Subcutaneous adipose tissue (tissue), 4 donors: Measurements from ENCODE around the gene SLC16A8. TPM values are rescaled to one million over a fixed set of nuclear protein-coding genes. Genes with fewer than 3 reads are reported as not detected.

ENCODE experiments used
- total RNA-seq, 4 donors: library from RNA; depleted of rRNA; stranded (reverse); fragments of >200 nt; gene quantifications; one replicate each; pipeline ENCODE4 v1.1.0, GENCODE V29; 2016
- TF ChIP-seq, protein P1 (sequence below): fragments of 450-650 bp; IDR thresholded peaks from one replicate; pipeline ENCODE4 v1.5.1; 2016; ENCODE audit warnings: low read depth, mild to moderate bottlenecking, control low read depth, antibody characterized with exemption, moderate library complexity

The SLC16A8 gene
- total RNA-seq, 4 donors from 2014 or later = 0.17 to 0.66 TPM; not detected in 2

DNA sequence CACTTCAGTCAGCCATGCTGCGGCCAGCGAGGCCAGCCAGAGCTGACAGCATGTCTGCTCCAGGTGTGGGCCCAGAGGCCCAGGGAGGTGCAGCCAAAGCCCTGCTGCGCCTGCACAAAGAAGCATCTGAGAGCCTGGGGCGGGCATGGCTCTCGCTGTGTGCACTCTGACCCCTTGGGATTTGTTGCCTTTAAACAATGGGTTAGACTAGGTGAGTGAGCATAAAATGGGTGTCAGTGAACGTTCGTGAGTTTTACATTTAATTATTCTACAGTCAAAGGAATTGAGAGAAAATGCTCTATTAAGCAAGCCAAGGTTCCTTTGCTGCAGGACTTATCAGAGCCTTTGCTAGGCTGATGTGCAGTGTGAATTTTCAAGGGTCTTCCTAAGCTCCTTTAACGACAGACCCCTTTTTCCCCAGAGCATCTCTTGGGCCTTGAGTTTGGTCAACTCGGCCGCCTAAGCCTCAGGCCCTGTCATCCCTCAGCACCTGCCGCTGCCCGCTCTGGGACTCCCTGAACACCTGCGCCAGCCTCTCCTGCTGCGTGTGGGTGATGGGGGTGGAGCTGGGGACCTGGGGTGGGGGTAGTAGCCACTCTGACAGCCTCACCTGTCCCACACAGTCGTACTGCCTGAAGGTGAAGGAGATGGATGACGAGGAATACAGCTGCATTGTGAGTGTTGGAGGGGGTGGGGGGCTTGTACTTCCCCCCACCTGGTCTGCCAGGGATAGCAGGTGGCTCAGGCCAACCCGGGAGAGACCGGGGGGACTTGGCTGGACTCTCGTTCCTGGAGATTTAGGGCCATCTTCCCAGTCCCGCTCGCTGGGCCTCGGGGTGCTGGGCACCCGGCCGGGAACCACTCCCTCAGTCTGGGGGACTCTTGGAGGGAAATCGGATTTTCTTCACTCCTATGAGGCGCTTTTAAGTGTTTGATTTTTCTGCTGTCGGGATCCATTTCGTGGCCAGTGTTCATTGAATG is 10.5 kb downstream of the SLC16A8 start:
- TF ChIP-seq, protein P1, sequence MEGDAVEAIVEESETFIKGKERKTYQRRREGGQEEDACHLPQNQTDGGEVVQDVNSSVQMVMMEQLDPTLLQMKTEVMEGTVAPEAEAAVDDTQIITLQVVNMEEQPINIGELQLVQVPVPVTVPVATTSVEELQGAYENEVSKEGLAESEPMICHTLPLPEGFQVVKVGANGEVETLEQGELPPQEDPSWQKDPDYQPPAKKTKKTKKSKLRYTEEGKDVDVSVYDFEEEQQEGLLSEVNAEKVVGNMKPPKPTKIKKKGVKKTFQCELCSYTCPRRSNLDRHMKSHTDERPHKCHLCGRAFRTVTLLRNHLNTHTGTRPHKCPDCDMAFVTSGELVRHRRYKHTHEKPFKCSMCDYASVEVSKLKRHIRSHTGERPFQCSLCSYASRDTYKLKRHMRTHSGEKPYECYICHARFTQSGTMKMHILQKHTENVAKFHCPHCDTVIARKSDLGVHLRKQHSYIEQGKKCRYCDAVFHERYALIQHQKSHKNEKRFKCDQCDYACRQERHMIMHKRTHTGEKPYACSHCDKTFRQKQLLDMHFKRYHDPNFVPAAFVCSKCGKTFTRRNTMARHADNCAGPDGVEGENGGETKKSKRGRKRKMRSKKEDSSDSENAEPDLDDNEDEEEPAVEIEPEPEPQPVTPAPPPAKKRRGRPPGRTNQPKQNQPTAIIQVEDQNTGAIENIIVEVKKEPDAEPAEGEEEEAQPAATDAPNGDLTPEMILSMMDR = no peak

DNA sequence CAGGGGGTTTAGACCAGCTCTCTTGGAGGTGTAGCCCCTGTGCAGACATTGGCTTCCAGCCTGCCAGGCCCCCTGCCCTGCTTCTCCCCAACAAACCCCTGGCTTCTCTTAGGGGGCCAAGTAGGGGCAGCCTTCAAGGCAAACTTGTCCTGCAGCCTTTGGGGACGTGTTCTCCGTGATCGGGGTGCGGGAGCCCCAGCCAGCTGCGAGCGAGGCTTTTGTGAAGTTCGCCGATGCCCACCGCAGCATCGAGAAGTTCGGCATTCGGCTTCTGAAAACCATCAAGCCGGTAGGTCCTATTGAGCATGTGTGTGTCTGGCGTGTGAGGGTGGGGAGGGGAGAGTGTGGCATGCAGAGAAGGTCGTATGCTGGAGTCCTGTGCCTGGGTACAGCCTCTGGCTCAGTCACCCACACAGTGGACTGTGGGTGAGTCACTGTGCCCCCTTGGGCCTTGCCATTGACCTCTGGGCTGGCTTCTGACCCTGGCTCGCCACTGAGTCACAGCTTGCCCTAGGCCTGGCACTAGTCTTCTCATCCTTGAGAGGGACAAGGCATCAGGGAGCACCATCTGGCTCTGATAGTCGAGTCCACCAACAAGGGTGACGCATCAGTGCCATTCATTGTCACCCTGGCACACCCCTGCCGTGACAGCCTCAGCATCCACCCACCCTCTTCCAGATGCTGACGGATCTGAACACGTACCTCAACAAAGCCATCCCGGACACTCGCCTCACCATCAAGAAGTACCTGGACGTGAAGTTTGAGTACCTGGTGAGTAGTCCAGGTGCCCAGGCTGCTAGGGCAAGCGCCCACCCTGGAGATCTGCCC is 11.4 kb downstream of the SLC16A8 start:
- TF ChIP-seq, protein P1 = no peak

DNA sequence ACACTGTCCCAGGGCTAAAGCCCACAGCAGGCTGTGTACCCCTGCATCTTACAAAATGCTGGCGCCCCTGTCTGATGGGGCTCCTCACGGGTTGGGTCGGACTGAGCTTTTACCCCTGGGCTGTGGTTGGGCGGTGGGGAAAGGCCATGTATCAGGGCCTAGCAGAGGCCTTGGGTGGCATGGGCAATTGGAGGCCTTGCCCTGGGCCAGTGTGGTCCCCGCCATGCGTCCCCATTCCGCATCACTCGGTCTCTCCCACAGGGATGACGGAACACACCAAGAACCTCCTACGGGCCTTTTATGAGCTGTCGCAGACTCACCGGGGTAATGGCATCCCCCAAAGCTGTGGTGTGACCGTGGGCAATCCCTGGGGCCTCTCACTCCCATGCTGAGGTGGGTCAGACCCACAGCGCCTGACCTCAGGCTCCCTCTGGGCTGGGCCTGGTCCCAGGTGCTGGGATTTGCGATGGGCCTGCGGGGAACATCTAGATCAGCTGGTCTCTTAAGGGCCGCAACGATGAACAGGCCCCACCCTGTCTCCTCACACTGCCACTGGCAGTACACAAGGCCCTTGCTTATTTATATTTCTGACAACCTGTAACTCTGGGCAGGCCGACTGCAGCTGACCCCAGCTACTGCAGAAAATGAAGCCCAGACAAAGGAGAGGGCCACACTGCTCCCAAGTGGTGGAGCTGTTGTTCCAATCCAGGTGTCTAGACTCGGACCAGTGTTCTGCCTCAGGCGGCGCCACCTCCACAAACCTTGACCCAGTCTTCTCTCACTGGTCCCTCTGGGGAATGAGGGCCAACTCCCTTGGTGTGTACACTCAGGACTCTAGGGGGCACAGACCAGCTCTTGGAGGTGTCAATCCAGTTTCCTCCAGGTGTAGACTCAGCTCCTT is 12.3 kb downstream of the SLC16A8 start:
- TF ChIP-seq, protein P1 = no peak

DNA sequence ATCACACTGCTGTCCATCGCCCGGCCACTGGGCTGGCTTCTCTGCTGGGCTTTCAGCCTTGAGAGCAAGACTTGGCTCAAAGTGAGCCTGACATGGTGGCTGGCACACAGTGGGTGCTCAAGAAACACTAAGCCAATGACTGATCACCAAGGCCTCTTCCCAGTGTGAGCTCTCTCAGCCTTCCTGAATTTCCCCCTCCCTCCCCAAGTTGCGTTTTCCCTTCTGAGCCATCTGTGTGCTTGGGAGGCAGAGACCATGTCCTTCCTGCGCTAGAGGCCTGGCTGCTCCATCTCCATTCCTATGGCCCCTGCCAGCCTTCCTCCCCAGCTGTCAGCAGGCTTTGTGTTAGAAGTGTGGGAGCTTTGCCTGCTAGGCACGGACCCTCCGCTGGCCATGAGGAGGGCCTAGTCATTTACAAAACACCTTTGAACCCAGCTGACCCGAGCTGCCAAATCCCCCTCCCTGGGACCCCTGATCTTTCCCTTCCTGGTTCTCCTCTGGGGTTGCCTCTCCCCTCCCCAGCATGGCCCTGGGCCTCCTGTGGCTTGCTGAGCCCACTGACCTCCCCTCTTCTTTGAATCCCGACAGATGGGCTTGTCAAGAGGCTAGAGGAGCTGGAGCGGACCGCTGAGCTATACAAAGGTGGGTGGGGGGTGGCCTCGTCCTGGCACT is 13.6 kb downstream of the SLC16A8 start:
- TF ChIP-seq, protein P1 = no peak

DNA sequence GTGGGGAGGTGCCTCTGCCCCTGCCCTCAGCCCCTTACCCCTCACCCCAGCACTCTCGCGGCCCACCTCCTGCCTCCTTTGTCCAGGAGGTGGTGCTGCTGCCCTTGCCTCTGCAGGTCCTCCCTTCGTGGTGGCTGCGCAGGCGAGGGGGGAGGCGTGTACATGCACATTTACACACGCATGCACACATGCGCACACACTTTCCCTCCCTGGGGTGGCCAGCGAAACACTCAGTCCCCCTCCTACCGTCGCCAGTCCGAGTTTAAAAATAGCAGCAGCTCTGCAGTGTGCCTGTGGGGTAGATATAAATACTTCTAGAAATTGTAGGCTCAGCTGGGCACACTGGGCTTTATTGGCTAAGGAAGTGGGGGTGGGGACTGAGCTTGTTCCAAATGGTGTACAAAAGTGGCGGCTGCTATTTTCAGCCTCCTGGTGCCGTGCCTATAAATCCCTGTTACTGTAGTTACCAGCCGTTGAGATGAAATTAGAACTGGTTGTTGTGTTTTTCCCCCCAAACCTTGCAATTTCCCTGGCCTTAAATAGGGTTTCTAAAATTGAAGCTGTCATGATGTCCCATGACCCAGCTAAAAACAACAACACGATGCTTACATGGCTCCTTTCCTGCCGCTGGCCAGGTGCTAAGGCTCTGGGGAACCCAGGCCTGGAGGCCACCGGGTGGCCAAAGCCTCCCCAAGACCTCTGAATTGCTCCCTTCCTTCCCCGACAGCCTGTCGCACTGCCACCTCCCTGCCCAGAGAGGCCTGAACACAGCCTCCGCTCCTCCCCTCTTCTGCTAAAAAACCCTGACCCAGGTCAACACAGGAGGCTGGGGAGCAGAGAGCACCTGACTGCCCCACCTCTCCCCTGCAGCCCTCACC is 14.4 kb downstream of the SLC16A8 start:
- TF ChIP-seq, protein P1 = no peak
